ENCODE data around the gene EIPR1. TPM values are rescaled to one million over a fixed set of nuclear protein-coding genes. Genes with fewer than 3 reads are reported as not detected.

Gene EIPR1
- total RNA-seq, 4 donors from 2014 or later = 24.9 to 46.2 (median 36.3) TPM

DNA sequence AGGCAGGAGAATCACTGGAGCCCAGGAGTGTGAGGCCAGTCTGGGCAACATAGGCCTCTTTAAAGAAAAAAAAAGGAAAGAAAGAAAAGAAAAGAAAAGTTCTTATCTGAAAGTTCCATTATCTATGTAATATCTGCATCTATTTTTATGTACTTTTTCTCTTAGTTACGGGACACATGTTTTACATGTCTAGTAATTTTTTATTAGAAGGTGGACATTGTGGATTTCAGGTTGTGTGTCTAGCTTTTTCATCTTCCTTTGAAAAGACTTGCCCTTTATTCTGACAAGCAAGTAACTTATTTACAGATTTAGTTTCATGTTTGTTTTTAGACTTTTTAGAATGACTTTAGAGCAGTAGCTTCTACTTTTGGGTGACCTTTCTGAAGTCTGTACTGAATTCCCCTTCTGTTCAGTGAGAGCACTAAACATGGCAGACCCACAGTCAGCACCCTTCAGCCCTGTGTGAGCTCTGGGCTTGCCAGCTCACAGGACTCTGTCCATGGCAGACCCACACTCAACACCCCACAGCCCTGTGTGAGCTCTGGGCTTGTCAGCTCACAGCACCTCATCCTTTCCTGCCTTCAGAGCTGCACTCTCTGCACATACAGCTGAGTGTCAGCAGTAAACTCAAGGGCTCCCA lies 19.4 kb upstream of the EIPR1 start:
- Histone ChIP-seq H3K9me3 (peaks cover 0 to 26% (median 10%) of the 10 kb centered on the region in 4 donors), H3K27me3 (no peaks in the 10 kb centered on the region), H3K27ac (no peak overlapping the region), H3K36me3 (peaks cover 0 to 87% (median 0%) of the 10 kb centered on the region in 3 donors), H3K4me3 (no peak overlapping the region), H3K4me1 (peaks cover 0 to 14% (median 0%) of the 10 kb centered on the region in 4 donors)
- TF ChIP-seq, protein P1, sequence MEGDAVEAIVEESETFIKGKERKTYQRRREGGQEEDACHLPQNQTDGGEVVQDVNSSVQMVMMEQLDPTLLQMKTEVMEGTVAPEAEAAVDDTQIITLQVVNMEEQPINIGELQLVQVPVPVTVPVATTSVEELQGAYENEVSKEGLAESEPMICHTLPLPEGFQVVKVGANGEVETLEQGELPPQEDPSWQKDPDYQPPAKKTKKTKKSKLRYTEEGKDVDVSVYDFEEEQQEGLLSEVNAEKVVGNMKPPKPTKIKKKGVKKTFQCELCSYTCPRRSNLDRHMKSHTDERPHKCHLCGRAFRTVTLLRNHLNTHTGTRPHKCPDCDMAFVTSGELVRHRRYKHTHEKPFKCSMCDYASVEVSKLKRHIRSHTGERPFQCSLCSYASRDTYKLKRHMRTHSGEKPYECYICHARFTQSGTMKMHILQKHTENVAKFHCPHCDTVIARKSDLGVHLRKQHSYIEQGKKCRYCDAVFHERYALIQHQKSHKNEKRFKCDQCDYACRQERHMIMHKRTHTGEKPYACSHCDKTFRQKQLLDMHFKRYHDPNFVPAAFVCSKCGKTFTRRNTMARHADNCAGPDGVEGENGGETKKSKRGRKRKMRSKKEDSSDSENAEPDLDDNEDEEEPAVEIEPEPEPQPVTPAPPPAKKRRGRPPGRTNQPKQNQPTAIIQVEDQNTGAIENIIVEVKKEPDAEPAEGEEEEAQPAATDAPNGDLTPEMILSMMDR (IDR thresholded peaks at IDR 0.05) = no peak
- TF ChIP-seq POLR2A (IDR thresholded peaks at IDR 0.05) = no peak
- no peak for TF ChIP-seq EP300 (IDR thresholded peaks at IDR 0.05)
- DNase-seq (ENCODE audit: low spot score in 2 of 2) = no peak
- 98% methylated on average over 1 of the region's 1 CpG for WGBS, 2 donors

DNA sequence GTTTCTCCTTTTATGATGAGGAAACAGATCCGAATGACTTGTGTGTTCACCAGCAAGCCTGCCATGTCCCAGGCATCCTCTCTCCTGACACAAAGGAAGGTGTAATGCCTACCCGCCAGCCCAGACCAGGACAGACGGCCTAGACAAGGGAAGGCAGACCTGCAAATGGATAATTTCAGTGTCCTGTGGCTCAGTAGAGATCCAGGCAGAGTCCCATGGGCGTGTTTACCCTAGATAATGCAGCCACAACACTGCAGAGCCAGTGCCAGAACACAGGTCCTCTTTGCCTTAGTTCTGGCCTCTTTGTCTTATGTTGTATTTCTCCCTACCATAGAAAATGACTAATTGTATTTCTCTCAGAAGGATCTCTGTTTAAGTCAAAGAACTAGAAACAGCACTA lies 14.6 kb upstream of the EIPR1 start:
- WGBS, 2 donors = 89 to 93% methylated on average over 4 of the region's 4 CpGs
- DNase-seq (ENCODE audit: low spot score in 2 of 2) = no peak
- peaks cover 11 to 89% (median 14%) of the 10 kb centered on the region in 3 donors for H3K36me3 ChIP-seq

DNA sequence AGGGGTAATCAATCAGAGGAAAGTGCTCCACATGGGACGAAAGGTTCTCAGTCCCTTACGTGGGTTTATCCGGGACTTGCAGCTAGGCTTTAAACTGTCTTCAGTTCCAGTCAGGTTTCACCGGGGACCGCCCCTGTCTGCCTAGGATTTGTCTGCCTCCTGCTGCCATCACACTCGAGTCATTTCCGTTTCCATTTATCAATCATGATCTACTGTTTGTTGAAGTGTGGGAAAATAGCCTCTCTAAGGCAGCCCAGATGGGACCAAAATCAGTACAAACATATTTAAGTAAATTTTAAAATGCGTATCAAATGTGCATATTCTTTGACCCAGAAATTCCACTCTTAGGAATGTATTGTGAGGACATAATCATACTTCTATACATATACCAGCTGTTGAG lies 12.4 kb upstream of the EIPR1 start:
- Histone ChIP-seq H3K27ac (no peak overlapping the region), H3K36me3 (peaks cover 11 to 81% (median 14%) of the 10 kb centered on the region in 3 donors), H3K27me3 (no peaks in the 10 kb centered on the region), H3K4me1 (no peaks in the 10 kb centered on the region), H3K4me3 (no peak overlapping the region), H3K9me3 (peaks cover 0 to 2% (median 0%) of the 10 kb centered on the region in 4 donors)
- no peak for DNase-seq (ENCODE audit: low spot score in 2 of 2)
- 91 to 96% methylated on average over 8 of the region's 8 CpGs for WGBS, 2 donors
- TF ChIP-seq POLR2A (IDR thresholded peaks at IDR 0.05) = no peak
- TF ChIP-seq, protein P1 (IDR thresholded peaks at IDR 0.05) = no peak
- no peak for TF ChIP-seq EP300 (IDR thresholded peaks at IDR 0.05)

More for the DNA sequence above, 14.6 kb upstream of the EIPR1 start:
- TF ChIP-seq, protein P1 (IDR thresholded peaks at IDR 0.05) = no peak
- no peak for TF ChIP-seq EP300 (IDR thresholded peaks at IDR 0.05)
- TF ChIP-seq POLR2A (IDR thresholded peaks at IDR 0.05) = no peak
- peaks cover 0 to 21% (median 9%) of the 10 kb centered on the region in 4 donors for H3K9me3 ChIP-seq
- no peak overlapping the region for H3K4me3 ChIP-seq
- no peaks in the 10 kb centered on the region for H3K27me3 ChIP-seq
- no peaks in the 10 kb centered on the region for H3K4me1 ChIP-seq
- H3K27ac ChIP-seq = no peak overlapping the region

DNA sequence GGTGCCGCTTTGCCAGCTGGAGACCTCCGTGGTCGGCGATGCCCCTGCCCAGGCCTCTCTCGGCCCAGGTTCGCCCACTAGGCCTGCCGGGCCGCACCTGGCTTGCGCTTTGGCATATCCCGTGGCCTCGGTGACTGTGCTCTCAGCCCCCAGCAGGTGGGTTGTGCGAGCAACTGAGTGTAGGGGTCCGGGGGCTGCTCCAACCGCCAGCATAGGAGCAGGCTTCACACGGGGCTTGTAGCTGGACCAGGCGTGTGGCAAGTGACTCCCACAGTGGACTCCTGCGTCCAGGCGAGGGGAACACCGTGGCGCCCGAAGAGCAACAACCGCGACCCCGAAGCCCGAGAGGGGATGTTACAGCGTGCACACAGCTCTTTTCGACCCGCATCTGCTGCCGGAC lies 11.6 kb upstream of the EIPR1 start:
- Histone ChIP-seq H3K4me1 (no peaks in the 10 kb centered on the region), H3K9me3 (no peaks in the 10 kb centered on the region), H3K4me3 (no peak overlapping the region), H3K36me3 (peaks cover 11 to 75% (median 14%) of the 10 kb centered on the region in 3 donors), H3K27me3 (no peaks in the 10 kb centered on the region), H3K27ac (no peak overlapping the region)
- 96 to 98% methylated on average over 27 to 29 of the region's 29 CpGs for WGBS, 2 donors
- no peak for DNase-seq (ENCODE audit: low spot score in 2 of 2)
- TF ChIP-seq EP300 (IDR thresholded peaks at IDR 0.05) (no peak), POLR2A (IDR thresholded peaks at IDR 0.05) (no peak)
- TF ChIP-seq, protein P1 (IDR thresholded peaks at IDR 0.05) = no peak

DNA sequence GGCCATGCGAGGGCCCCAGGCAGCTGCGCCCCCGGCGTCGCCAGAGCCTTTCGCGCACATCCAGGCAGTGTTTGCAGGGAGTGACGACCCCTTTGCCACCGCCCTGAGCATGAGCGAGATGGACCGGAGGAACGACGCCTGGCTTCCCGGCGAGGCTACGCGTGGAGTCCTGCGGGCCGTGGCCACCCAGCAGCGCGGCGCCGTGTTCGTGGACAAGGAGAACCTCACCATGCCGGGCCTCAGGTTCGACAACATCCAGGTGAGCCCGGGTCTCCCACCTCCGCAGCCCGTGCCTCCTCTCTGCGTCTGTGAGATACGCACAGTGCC lies 10.8 kb upstream of the EIPR1 start:
- Histone ChIP-seq H3K27ac (no peak overlapping the region), H3K9me3 (no peaks in the 10 kb centered on the region), H3K4me3 (no peak overlapping the region), H3K4me1 (no peaks in the 10 kb centered on the region), H3K27me3 (no peaks in the 10 kb centered on the region), H3K36me3 (peaks cover 11 to 75% (median 14%) of the 10 kb centered on the region in 3 donors)
- DNase-seq (ENCODE audit: low spot score in 2 of 2) = no peak
- 95 to 98% methylated on average over 31 of the region's 31 CpGs for WGBS, 2 donors
- TF ChIP-seq, protein P1 (IDR thresholded peaks at IDR 0.05) = no peak
- TF ChIP-seq POLR2A (IDR thresholded peaks at IDR 0.05) (no peak), EP300 (IDR thresholded peaks at IDR 0.05) (no peak)
